Effector memory CD4-positive, alpha-beta T cell (primary cell): ENCODE measurements around the gene OR1I1.
A peak's percentile ranks its signal among the peaks of the same experiment; 100 is the strongest.

ENCODE experiments used
- DNase-seq, 3 donors: peaks; one replicate each; pipeline ENCODE4 v3.0.0-alpha.2; 2020
- H3K27ac ChIP-seq: 2 replicates; pipeline ENCODE4 v1.7.0; 2013; ENCODE audit warnings: mild to moderate bottlenecking, low read length, moderate library complexity; ENCODE audit not compliant: insufficient read depth, poor library complexity, severe bottlenecking
- H3K27me3 ChIP-seq: replicated peaks from 2 replicates; pipeline ENCODE4 v1.7.0; 2013; ENCODE audit warnings: mild to moderate bottlenecking, low read length; ENCODE audit not compliant: insufficient read depth, control insufficient read depth, poor library complexity, severe bottlenecking
- H3K36me3 ChIP-seq: 2 replicates; pipeline ENCODE4 v1.7.0; 2013; ENCODE audit warnings: mild to moderate bottlenecking, low read length, moderate library complexity; ENCODE audit not compliant: control insufficient read depth, insufficient read depth
- H3K4me1 ChIP-seq: 2 replicates; pipeline ENCODE4 v1.7.0; 2013; ENCODE audit warnings: low read length, mild to moderate bottlenecking; ENCODE audit not compliant: control insufficient read depth, insufficient read depth, poor library complexity, severe bottlenecking
- H3K4me3 ChIP-seq: 2 replicates; pipeline ENCODE4 v1.7.0; 2013; ENCODE audit warnings: low read length, low read depth, mild to moderate bottlenecking; ENCODE audit not compliant: insufficient read depth, poor library complexity, severe bottlenecking
- H3K9me3 ChIP-seq: 2 replicates; pipeline ENCODE4 v1.7.0; 2013; ENCODE audit warnings: mild to moderate bottlenecking, low read length, moderate library complexity; ENCODE audit not compliant: control insufficient read depth

Gene OR1I1

DNA sequence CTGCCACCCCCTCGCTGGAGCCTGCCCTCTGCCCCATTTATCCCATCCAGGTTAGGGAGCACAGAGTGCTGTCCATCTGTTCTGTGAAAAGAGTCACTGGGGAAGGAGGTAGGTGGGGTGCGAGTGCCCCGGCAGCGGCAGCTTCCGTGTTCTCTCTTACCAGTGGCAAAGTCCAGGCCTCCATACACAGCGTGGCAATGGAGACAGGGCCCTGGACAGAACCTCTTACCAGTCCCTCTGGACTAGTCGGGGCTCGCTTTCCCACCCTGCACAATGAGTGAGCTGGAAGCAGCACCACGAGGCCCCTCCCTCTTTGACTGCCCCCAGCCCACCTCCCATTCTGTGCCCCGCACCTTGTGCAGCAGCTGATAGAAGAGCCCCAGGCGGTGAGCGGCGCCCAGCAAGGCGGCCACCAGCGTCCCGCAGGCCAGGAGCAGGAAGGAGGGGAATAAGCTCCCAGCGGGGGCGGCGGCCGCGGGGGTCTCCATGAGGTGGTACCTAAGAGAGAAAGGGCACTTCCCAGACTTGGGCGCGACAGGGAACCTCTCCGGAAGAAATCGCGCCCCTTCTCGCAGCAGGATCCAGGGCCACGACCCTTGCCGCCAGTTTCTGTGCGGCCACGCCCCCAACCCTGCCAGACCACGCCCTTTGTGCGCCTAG is 42.7 kb downstream of the OR1I1 start:
- Histone ChIP-seq H3K9me3 (no peaks in the 10 kb centered on the region), H3K4me3 (peak overlapping the region; percentile 81), H3K4me1 (peaks cover 6% of the 10 kb centered on the region), H3K27ac (peak overlapping the region; percentile 85), H3K27me3 (no peaks in the 10 kb centered on the region), H3K36me3 (peaks cover 25% of the 10 kb centered on the region)
- peak in 1 of 3 donors; percentile 4 for DNase-seq

DNA sequence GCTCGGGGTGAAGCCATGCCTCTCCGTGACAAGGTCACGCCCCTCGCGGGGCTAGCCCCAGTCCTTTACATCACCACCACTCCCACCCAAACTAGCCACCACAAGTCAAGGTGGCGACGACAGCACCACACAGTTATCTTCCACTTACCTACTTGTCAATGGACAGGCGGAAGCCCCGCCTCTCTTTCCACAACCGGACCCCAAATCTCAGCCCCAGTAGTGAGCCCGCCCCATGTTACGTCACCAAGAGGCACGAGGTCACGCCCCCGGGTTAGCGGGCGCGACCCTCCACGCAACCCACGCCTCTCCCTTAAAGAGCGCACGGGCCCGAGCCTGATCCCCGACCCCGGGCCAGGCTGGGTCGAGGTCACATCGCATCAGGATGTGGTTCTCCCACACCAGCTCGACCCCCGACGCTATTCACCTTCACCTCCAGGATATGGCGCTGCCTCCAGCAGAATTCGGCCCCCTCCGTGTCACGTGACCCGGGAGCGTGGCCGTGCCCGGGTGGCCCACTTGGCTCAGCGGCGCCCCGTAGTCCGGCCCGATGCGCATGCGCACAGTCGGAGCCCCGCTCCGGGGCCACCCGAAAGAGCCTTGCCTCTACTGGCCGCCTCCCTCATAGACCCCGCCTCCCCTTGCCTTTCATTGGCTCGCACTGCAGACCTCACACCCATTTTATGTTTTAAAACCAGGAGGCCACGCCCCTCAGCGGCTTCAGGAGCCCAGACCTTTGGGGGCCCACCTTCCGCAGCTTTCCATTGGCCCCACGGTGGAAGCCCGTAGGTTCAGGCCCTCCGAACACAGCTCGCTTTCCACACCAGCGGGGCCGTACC is 43.4 kb downstream of the OR1I1 start:
- peaks cover 18% of the 10 kb centered on the region for H3K36me3 ChIP-seq
- H3K4me1 ChIP-seq = peaks cover 13% of the 10 kb centered on the region
- peak overlapping the region; percentile 85 for H3K27ac ChIP-seq
- no peaks in the 10 kb centered on the region for H3K27me3 ChIP-seq
- peak; percentile 93 to 96 (median 95) for DNase-seq
- peak overlapping the region; percentile 81 for H3K4me3 ChIP-seq
- no peaks in the 10 kb centered on the region for H3K9me3 ChIP-seq

DNA sequence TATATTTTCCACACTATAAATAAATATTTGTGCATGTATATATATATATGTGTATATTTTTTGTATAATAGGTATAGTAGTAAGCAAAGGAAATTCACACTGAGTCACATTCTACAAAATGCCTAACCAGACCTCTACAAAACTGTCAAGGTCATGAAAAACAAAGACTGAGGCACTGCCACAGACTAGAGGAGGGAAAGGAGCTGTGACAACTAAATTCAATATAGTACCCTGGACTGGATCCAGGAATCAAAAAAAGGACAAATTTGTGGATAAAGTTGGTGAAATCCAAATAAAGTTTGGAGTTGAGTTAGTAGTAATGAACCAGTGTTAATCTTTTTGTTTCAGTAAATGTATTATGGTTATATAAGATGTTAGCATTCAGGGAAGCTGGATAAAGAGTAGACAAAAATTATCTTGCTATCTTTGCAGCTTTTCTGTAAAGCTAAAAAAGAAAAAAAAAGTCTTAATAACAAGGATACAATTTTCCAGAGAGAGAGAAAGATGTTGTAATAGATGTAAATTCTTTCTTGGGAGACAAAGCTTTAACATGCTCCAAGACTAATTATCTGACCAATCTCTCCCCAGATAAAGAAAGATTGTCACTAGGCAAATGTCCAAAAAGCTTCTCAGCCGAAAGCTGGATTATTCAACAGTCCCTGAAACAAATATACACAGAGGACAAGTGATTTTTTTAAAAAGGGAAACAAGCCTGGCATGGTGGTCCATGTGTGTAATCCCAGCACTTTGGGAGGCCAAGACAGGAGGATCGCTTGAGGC is 44.3 kb downstream of the OR1I1 start:
- Histone ChIP-seq H3K4me1 (peaks cover 13% of the 10 kb centered on the region), H3K27me3 (no peaks in the 10 kb centered on the region), H3K4me3 (peak overlapping the region; percentile 81), H3K36me3 (peaks cover 9% of the 10 kb centered on the region), H3K27ac (peak overlapping the region; percentile 85), H3K9me3 (no peaks in the 10 kb centered on the region)
- no peak for DNase-seq

DNA sequence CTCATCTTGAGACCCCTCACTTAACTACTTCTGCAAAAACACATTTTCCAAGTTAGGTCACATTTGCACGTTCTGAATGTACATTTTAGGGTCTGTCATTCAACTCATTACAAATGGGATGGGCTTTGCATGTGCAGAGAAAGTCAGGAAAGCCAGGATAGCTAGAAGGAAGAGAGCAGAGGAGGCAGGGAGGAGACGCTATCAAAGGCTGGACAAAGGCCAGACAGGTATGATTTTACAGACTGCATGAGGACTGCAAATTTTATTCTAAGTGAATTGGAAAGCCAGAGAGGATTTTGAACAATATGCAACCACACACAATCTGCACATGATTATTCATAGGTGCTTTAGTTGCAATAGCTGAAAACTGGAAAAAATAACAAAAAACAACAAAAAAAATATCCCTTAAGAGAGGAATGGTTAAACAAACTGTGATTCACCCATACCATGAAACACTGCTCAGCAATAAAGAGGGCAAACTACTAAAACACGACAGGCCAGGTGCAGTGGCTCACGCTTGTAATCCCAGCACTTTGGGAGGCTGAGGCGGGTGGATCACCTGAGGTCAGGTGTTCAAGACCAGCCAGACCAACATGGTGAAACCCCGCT is 46.3 kb downstream of the OR1I1 start:
- H3K4me1 ChIP-seq = peaks cover 13% of the 10 kb centered on the region
- H3K9me3 ChIP-seq = no peaks in the 10 kb centered on the region
- H3K4me3 ChIP-seq = no peak overlapping the region
- DNase-seq = no peak
- H3K36me3 ChIP-seq = no peaks in the 10 kb centered on the region
- H3K27ac ChIP-seq = no peak overlapping the region
- H3K27me3 ChIP-seq = no peaks in the 10 kb centered on the region

DNA sequence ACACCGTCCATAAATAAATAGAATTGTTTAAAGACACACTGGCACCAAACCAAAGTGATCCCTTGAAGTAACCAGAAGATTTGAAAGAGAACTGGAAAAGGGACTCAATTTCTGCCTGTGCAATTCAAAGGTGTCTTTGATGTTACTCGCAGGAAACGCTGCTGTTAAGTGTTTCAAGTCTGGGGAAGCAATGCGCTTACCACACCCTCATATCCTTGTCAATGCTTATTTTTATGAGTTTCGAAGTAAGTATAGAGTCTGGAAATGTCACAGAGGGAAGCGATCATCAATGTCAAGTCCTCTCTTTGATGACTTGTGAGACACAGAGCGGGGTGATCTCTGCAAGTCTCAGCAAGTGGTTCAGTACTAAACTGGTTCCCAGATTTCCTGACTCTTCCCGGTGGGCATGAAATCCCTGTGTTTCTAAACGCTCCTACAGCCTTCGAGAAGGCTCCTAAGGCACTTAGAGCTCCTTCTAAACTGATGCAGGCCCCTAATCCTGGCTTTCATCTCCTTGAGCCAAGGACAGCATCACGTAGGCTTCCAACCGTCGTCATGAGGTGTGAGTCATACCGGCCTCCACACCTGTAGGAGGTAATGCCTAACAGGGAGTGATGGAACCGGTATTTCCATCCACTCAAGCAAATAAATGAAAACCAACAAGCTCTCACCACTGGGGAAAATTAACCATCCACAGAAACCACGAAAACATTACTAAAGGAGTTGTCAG is 48.0 kb downstream of the OR1I1 start:
- DNase-seq = no peak
- Histone ChIP-seq H3K4me1 (peaks cover 11% of the 10 kb centered on the region), H3K36me3 (no peaks in the 10 kb centered on the region), H3K27me3 (no peaks in the 10 kb centered on the region), H3K27ac (no peak overlapping the region), H3K9me3 (no peaks in the 10 kb centered on the region), H3K4me3 (peak overlapping the region; percentile 5)

DNA sequence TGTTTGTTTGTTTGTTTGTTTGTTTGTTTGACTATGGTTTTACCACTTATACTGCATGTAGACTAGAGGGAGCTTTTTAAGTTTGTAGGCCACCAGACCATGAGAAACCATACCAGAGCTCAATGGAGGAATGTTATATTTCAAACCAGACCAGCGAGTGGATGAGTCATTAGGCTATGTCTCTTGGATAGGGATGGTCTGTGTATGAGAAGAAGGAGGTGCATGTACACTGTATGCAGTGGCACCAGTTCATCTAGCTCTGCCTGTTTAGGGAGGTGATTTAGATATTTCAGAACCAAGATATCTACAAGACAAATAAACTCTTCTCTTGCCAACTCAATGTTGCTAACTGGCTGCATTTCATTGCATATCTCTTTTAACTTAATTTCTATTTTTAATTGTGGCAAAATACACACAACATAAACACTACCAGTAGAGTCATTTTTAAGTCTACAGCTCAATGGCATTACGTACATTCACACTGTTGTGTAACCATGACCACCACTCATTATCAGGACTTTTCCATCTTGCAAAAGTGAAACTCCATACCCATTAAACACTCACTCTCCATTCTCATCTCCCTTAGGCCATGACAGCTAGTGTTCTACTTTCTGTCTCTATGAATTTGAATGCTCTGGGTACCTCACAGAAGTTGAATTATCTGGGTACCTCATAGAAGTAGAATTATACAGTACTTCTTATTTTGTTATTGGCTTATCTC is 54.4 kb downstream of the OR1I1 start:
- no peaks in the 10 kb centered on the region for H3K36me3 ChIP-seq
- DNase-seq = no peak
- H3K27me3 ChIP-seq = no peaks in the 10 kb centered on the region
- no peaks in the 10 kb centered on the region for H3K4me1 ChIP-seq
- H3K4me3 ChIP-seq = no peak overlapping the region
- no peak overlapping the region for H3K27ac ChIP-seq
- H3K9me3 ChIP-seq = no peaks in the 10 kb centered on the region

DNA sequence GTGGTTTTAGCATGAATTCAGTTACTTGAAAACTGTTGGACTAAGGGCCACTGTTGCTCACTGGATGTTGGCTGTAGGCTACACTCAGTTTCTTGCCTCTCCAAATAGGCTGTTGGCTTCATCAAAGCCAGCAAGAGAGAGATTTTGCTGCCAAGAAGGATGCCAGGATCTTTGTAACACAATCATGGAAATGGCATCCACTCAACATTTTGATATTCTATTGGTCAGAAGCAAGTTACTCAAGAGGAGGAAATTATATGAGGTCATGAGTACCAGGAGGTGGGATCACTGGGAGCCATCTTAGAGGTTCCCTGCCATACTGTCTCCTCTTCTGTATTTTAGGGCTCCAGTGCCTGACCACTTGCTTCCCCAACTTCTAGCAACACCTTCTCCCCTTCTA is 55.8 kb downstream of the OR1I1 start:
- H3K9me3 ChIP-seq = no peaks in the 10 kb centered on the region
- no peak overlapping the region for H3K4me3 ChIP-seq
- no peak overlapping the region for H3K27ac ChIP-seq
- H3K4me1 ChIP-seq = no peaks in the 10 kb centered on the region
- no peak for DNase-seq
- H3K27me3 ChIP-seq = no peaks in the 10 kb centered on the region
- no peaks in the 10 kb centered on the region for H3K36me3 ChIP-seq

DNA sequence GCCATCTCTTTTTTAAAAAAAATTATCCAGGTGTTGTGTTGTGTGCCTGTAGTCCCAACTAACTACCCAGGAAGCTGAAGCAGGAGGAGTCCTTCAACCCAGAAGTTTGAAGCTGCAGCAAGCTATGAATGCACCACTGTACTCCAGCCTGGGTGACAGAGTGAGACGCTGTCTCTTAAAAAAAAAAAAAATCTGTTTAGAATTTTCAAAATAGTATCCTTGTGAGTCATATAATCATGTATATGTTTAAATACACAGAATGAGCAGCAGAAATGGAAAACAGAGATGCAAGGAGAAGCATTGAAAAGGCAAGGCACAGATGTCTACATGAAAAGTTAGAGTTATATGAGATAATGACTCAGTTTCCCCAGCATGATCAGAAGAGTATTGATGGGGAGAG is 56.4 kb downstream of the OR1I1 start:
- no peaks in the 10 kb centered on the region for H3K9me3 ChIP-seq
- H3K4me3 ChIP-seq = no peak overlapping the region
- no peaks in the 10 kb centered on the region for H3K4me1 ChIP-seq
- no peak overlapping the region for H3K27ac ChIP-seq
- no peak for DNase-seq
- H3K27me3 ChIP-seq = no peaks in the 10 kb centered on the region
- no peaks in the 10 kb centered on the region for H3K36me3 ChIP-seq

DNA sequence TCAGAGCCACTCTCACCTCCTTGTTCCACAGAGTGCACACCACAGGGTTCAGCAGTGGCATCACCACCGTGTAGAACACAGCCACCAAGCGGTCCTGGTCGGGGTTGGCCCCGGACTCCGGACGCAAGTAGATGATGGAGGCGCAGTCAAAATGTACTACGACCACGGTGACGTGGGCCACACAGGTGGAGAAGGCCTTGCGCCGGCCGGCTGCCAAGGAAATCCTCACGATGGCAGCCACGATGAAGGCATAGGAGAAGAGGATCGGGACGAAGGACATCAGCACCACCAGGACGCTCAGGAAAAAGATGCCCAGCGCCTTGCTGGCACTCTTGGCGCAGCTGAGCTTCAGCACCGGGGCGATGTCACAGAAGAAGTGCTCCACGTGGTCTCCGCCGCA is 59.1 kb downstream of the OR1I1 start:
- Histone ChIP-seq H3K36me3 (no peaks in the 10 kb centered on the region), H3K27me3 (no peaks in the 10 kb centered on the region), H3K4me1 (no peaks in the 10 kb centered on the region), H3K4me3 (no peak overlapping the region), H3K27ac (no peak overlapping the region), H3K9me3 (no peaks in the 10 kb centered on the region)
- DNase-seq = no peak
